Measurements from ENCODE around the gene PRICKLE3. TPM values are rescaled to one million over a fixed set of nuclear protein-coding genes. Genes with fewer than 3 reads are reported as not detected.

PRICKLE3 gene
- total RNA-seq, 1 donor = 6.9 TPM

GRCh38 chrX:49177338-49177833 lies 8.8 kb downstream of the PRICKLE3 start:
- Histone ChIP-seq H3K79me2 (ENCODE audit: insufficient read depth, low read length) (peaks cover 8% of the 10 kb centered on the region), H3K27me3 (ENCODE audit: insufficient read depth, low read length) (no peaks in the 10 kb centered on the region), H4K20me1 (ENCODE audit: insufficient read depth, low read length) (peaks cover 5% of the 10 kb centered on the region), H3K36me3 (ENCODE audit: insufficient read depth, low read length) (no peaks in the 10 kb centered on the region), H2AFZ (ENCODE audit: low read length) (no peak overlapping the region), H3K27ac (ENCODE audit: low read depth, low read length) (no peak overlapping the region), H3K4me2 (ENCODE audit: insufficient read depth, low read length) (no peak overlapping the region), H3K4me3 (ENCODE audit: insufficient read depth, low read length) (no peak overlapping the region), H3K9me3 (ENCODE audit: low read depth, low read length) (no peaks in the 10 kb centered on the region), H3K4me1 (ENCODE audit: insufficient read depth, low read length) (peaks cover 5% of the 10 kb centered on the region)
- DNase-seq (ENCODE audit: insufficient read length, low spot score, missing footprints) = peak; percentile 76
- TF ChIP-seq CTCF (IDR thresholded peaks at IDR 0.05; ENCODE audit: extremely low read depth, low read depth, low read length) = no peak

DNA sequence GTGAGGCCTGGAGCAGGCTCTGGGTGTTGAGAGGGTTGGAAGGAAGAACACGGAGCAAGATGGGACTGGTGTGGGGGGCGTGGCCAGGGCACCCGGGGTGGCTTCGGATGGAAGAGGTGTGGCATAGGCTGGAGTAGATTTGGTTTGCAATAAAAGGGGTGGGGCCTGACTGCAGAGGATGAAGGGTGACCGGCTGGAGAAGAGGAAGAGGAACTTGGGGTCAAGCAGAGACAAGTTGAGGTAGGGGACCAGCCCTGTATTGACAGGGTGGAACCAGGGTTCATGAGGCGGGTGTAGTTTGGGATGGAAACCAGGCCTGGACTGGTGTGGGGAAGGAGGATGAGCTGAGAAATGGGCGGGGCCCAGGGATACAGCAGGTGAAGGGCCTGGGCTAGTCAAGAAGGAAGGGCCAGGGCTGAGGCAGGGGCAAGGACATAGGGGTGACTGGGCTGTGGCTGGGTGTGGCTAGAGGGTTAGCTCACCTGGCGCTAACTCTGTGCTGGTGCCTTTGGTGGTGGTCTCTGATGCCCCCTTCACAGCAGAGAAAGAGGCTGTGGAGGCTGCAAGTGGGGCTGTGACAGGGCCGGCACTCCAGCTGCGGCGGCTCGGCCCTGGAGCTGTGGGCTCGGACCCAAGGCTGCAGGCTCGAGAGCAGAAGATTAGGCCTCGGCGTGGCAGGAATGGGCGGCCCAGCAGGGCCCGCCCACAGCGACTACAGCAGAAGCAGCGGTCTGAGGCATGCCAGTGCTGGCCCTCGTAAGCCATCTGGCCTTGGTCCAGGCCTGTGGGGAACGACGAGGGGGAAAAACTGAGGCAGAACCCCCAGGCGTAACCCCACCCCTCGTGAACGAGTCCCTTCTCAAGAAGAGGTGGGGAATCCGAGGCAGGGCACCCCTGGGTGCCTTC lies 9.5 kb downstream of the PRICKLE3 start:
- peak; percentile 77 for DNase-seq (ENCODE audit: insufficient read length, low spot score, missing footprints)
- TF ChIP-seq CTCF (IDR thresholded peaks at IDR 0.05; ENCODE audit: extremely low read depth, low read depth, low read length) = no peak
- no peaks in the 10 kb centered on the region for H3K27me3 ChIP-seq (ENCODE audit: insufficient read depth, low read length)

GRCh38 chrX:49175435-49176274 lies 10.5 kb downstream of the PRICKLE3 start:
- Histone ChIP-seq H3K36me3 (ENCODE audit: insufficient read depth, low read length) (no peaks in the 10 kb centered on the region), H2AFZ (ENCODE audit: low read length) (no peak overlapping the region), H3K4me2 (ENCODE audit: insufficient read depth, low read length) (no peak overlapping the region), H3K79me2 (ENCODE audit: insufficient read depth, low read length) (peaks cover 8% of the 10 kb centered on the region), H3K27me3 (ENCODE audit: insufficient read depth, low read length) (no peaks in the 10 kb centered on the region), H3K27ac (ENCODE audit: low read depth, low read length) (no peak overlapping the region), H3K4me1 (ENCODE audit: insufficient read depth, low read length) (peaks cover 5% of the 10 kb centered on the region), H3K9me3 (ENCODE audit: low read depth, low read length) (no peaks in the 10 kb centered on the region), H4K20me1 (ENCODE audit: insufficient read depth, low read length) (peaks cover 5% of the 10 kb centered on the region), H3K4me3 (ENCODE audit: insufficient read depth, low read length) (no peak overlapping the region)
- no peak for TF ChIP-seq CTCF (IDR thresholded peaks at IDR 0.05; ENCODE audit: extremely low read depth, low read depth, low read length)
- peak; percentile 63 for DNase-seq (ENCODE audit: insufficient read length, low spot score, missing footprints)

More for the DNA sequence above, 9.5 kb downstream of the PRICKLE3 start:
- Histone ChIP-seq H4K20me1 (ENCODE audit: insufficient read depth, low read length) (peaks cover 5% of the 10 kb centered on the region), H3K4me3 (ENCODE audit: insufficient read depth, low read length) (no peak overlapping the region), H3K9me3 (ENCODE audit: low read depth, low read length) (no peaks in the 10 kb centered on the region), H3K36me3 (ENCODE audit: insufficient read depth, low read length) (no peaks in the 10 kb centered on the region), H2AFZ (ENCODE audit: low read length) (no peak overlapping the region), H3K4me2 (ENCODE audit: insufficient read depth, low read length) (no peak overlapping the region), H3K27ac (ENCODE audit: low read depth, low read length) (no peak overlapping the region), H3K79me2 (ENCODE audit: insufficient read depth, low read length) (peaks cover 8% of the 10 kb centered on the region), H3K4me1 (ENCODE audit: insufficient read depth, low read length) (peaks cover 5% of the 10 kb centered on the region)

Data from osteoblast (primary cell).